CD4-positive, alpha-beta T cell (primary cell): ENCODE results near the gene PDGFD. TPM values are rescaled to one million over a fixed set of nuclear protein-coding genes. Genes with fewer than 3 reads are reported as not detected.

Experiments used
- ATAC-seq: fragments of 200-7000 bp; cut with Tn5 transposase; one replicate; pipeline ENCODE4 v1.10.0; 2022; ENCODE audit warnings: mild to moderate bottlenecking; ENCODE audit not compliant: poor library complexity
- CTCF ChIA-PET: fragments of 350-600 bp; sonication (Branson Sonifier 250); formaldehyde crosslinking; loops from one replicate; lab custom pipeline; 2021; ENCODE audit warnings: antibody characterized with exemption, inconsistent platforms; lab: Charles Lee
- POLR2A ChIA-PET: fragments of 350-600 bp; sonication (Branson Sonifier 250); formaldehyde crosslinking; loops from one replicate; lab custom pipeline; 2021; ENCODE audit warnings: antibody characterized with exemption, inconsistent platforms; lab: Charles Lee
- DNase-seq, 14 experiments: peaks; one replicate each; pipeline ENCODE4 v3.0.0-alpha.2; 2013 to 2020; ENCODE audit warnings: mixed read lengths in 2 of 14
- H3K27ac ChIP-seq, 2 donors: one replicate each; pipeline versions ENCODE4 v1.5.1 to v1.7.0; 2013; ENCODE audit warnings: low read length in 2 of 2, low read depth in 1 of 2, mild to moderate bottlenecking in 1 of 2
- H3K27me3 ChIP-seq, 2 experiments: 1 replicate in 1 of 2; 2 replicates in 1 of 2; pipeline versions ENCODE4 v1.6.1 to v1.7.0; 2013; ENCODE audit warnings: low read length in 2 of 2, control low read depth in 1 of 2, mild to moderate bottlenecking in 1 of 2, moderate library complexity in 1 of 2; ENCODE audit not compliant: insufficient read depth in 2 of 2, control insufficient read depth in 1 of 2
- H3K36me3 ChIP-seq: one replicate; pipeline ENCODE4 v1.6.1; 2013; ENCODE audit warnings: low read length, control low read depth; ENCODE audit not compliant: insufficient read depth
- H3K4me1 ChIP-seq: one replicate; pipeline ENCODE4 v1.6.1; 2013; ENCODE audit warnings: low read length, control low read depth; ENCODE audit not compliant: insufficient read depth
- H3K4me3 ChIP-seq: one replicate; pipeline ENCODE4 v1.5.1; 2013; ENCODE audit warnings: mild to moderate bottlenecking, low read length, moderate library complexity
- H3K9me3 ChIP-seq, 2 experiments: 1 replicate in 1 of 2; 2 replicates in 1 of 2; pipeline versions ENCODE4 v1.6.1 to v1.7.0; 2013; ENCODE audit warnings: low read length in 2 of 2, mild to moderate bottlenecking in 2 of 2, control low read depth in 1 of 2, moderate library complexity in 1 of 2; ENCODE audit not compliant: control insufficient read depth in 1 of 2, insufficient read depth in 1 of 2
- H3K27ac Mint-ChIP-seq: one replicate; pipeline ENCODE4 v1.8.0; 2020; ENCODE audit warnings: mixed read lengths
- H3K27me3 Mint-ChIP-seq: one replicate; pipeline ENCODE4 v1.8.0; 2021; ENCODE audit warnings: mixed read lengths
- H3K36me3 Mint-ChIP-seq: one replicate; pipeline ENCODE4 v1.8.0; 2021; ENCODE audit warnings: low read depth, mixed read lengths
- H3K4me1 Mint-ChIP-seq: one replicate; pipeline ENCODE4 v1.8.0; 2021; ENCODE audit warnings: low read depth, mixed read lengths
- H3K4me3 Mint-ChIP-seq: one replicate; pipeline ENCODE4 v1.8.0; 2020; ENCODE audit warnings: mild to moderate bottlenecking, mixed read lengths
- H3K9me3 Mint-ChIP-seq: one replicate; pipeline ENCODE4 v1.8.0; 2020; ENCODE audit warnings: mixed read lengths
- intact Hi-C, 2 experiments: fragments of 100-400 bp; cut with DNase I in 1 of 2; cut with micrococcal nuclease in 1 of 2; formaldehyde crosslinking; loops; one replicate each; pipeline versions ENCODE4 v1.15.1 to v1.9.0; 2023 to 2025; cut with DNase I, micrococcal nuclease
- total RNA-seq, 174 experiments: library from RNA in 2 of 174; stranded (reverse) in 2 of 174; gene quantifications; one replicate each; pipeline ENCODE4 v1.2.3 and lab custom pipeline; 2021 to 2026
- TF ChIP-seq, protein P1 (sequence below): fragments of 200-600 bp; IDR thresholded peaks from one replicate; pipeline ENCODE4 v1.8.0; 2022; ENCODE audit warnings: antibody characterized with exemption, mild to moderate bottlenecking

Gene PDGFD
- total RNA-seq, 2 experiments from 2014 or later, result not detected

DNA sequence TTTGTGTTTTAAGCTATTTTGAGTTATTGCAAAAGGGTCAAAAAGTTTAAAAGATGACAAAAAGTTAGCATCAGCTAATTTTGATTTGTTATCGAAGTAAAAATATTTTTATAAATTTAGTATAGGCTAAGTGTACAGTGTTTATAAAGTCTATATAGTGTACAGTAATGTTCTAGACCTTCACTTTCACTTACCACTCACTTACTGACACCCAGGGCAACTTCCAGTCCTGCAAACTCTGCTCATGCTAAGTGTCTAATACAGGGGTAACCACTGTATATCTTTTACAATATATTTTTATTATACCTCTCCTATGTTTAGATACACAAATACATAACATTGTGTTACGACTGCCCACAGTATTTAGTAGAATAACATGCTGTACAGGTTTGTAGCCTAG is 59.7 kb downstream of the PDGFD start:
- Mint-ChIP-seq H3K4me3 (no peak overlapping the region), H3K27me3 (no peaks in the 10 kb centered on the region), H3K4me1 (no peaks in the 10 kb centered on the region), H3K9me3 (no peaks in the 10 kb centered on the region), H3K36me3 (no peaks in the 10 kb centered on the region), H3K27ac (no peak overlapping the region)
- DNase-seq, result no peak
- Histone ChIP-seq H3K27ac (no peak overlapping the region), H3K4me1 (no peaks in the 10 kb centered on the region), H3K9me3 (no peaks in the 10 kb centered on the region), H3K36me3 (no peaks in the 10 kb centered on the region), H3K4me3 (no peak overlapping the region), H3K27me3 (no peaks in the 10 kb centered on the region)
- ATAC-seq, result no peak
- ChIA-PET CTCF (interaction anchor here (0.5 to 1.2 kb wide), 2 partner anchors 9 to 40 kb away, joined by 3 read pairs; no protein-coding TSS in a partner anchor), POLR2A (no interaction called here)
- TF ChIP-seq, protein P1, sequence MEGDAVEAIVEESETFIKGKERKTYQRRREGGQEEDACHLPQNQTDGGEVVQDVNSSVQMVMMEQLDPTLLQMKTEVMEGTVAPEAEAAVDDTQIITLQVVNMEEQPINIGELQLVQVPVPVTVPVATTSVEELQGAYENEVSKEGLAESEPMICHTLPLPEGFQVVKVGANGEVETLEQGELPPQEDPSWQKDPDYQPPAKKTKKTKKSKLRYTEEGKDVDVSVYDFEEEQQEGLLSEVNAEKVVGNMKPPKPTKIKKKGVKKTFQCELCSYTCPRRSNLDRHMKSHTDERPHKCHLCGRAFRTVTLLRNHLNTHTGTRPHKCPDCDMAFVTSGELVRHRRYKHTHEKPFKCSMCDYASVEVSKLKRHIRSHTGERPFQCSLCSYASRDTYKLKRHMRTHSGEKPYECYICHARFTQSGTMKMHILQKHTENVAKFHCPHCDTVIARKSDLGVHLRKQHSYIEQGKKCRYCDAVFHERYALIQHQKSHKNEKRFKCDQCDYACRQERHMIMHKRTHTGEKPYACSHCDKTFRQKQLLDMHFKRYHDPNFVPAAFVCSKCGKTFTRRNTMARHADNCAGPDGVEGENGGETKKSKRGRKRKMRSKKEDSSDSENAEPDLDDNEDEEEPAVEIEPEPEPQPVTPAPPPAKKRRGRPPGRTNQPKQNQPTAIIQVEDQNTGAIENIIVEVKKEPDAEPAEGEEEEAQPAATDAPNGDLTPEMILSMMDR, result no peak
- intact Hi-C loops, result no loop called here

DNA sequence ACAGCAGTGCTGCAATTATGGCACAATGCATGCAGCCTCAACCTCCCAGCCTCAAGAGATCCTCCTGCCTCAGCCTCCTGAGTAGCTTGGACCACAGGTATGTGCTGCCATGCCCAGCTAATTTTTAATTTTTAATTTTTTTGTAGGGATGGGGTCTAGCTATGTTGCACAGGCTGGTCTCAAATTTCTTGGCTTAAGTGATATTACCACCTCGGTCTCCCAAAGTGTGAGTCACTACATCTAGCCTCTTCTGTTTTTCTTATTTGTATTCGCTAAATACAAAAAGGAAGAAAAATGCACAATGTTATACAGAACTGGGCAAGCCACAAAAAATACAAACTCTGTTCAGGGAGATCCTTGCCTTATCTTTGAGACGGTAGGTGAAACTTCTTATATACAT is 65.4 kb downstream of the PDGFD start:
- intact Hi-C loops, result no loop called here
- ChIA-PET CTCF (no interaction called here), POLR2A (no interaction called here)
- Histone ChIP-seq H3K4me3 (no peak overlapping the region), H3K27me3 (no peaks in the 10 kb centered on the region), H3K4me1 (no peaks in the 10 kb centered on the region), H3K9me3 (no peaks in the 10 kb centered on the region), H3K36me3 (no peaks in the 10 kb centered on the region), H3K27ac (no peak overlapping the region)
- DNase-seq (no peak), ATAC-seq (no peak)
- TF ChIP-seq, protein P1, result no peak
- Mint-ChIP-seq H3K36me3 (no peaks in the 10 kb centered on the region), H3K4me3 (no peak overlapping the region), H3K4me1 (no peaks in the 10 kb centered on the region), H3K9me3 (no peaks in the 10 kb centered on the region), H3K27me3 (no peaks in the 10 kb centered on the region), H3K27ac (no peak overlapping the region)

DNA sequence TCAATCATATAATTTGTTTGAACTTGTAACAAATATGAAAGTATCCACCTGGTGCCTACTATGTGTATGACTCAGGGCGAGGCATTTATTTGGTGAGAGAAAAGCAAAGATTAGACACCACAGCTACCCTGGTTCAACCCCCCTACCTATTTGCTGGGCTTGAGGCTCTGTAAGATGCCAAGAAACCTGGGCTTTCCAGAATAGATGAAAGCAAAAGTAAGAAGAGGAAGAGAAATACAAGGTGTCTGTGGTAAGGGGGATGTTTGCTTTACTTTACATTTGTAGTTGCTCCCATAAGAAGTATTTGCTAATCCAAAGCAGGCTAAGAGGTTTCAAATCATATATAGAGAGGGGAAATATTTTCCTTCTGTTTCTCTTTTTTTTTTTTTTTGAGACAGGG is 65.8 kb downstream of the PDGFD start:
- Mint-ChIP-seq H3K36me3 (no peaks in the 10 kb centered on the region), H3K27ac (no peak overlapping the region), H3K27me3 (no peaks in the 10 kb centered on the region), H3K4me3 (no peak overlapping the region), H3K9me3 (no peaks in the 10 kb centered on the region), H3K4me1 (no peaks in the 10 kb centered on the region)
- POLR2A ChIA-PET, result no interaction called here
- H3K27ac ChIP-seq, result no peak overlapping the region
- DNase-seq (no peak), ATAC-seq (no peak)
- CTCF ChIA-PET, result no interaction called here
- H3K4me1 ChIP-seq, result no peaks in the 10 kb centered on the region
- intact Hi-C loops, result no loop called here
- H3K27me3 ChIP-seq, result no peaks in the 10 kb centered on the region
- TF ChIP-seq, protein P1, result no peak
- H3K9me3 ChIP-seq, result no peaks in the 10 kb centered on the region
- no peaks in the 10 kb centered on the region for H3K36me3 ChIP-seq
- no peak overlapping the region for H3K4me3 ChIP-seq
